Keratinocyte (primary cell): ENCODE data around the gene FRMD1.

Experiments
- CTCF ChIP-seq, 3 experiments: IDR thresholded peaks in 1 of 3; conservative IDR thresholded peaks in 1 of 3; optimal IDR thresholded peaks in 1 of 3; 2 replicates in 2 of 3; 3 replicates in 1 of 3; pipeline versions ENCODE3 to v1.5.1; 2011; ENCODE audit warnings: low read length in 3 of 3, mild to moderate bottlenecking in 3 of 3, moderate library complexity in 2 of 3, control low read depth in 1 of 3, inconsistent platforms in 1 of 3; ENCODE audit not compliant: insufficient read depth in 2 of 3; ENCODE audit errors: extremely low read depth in 1 of 3
- EZH2 ChIP-seq: IDR thresholded peaks from one replicate; pipeline ENCODE4 v1.6.1; 2012; ENCODE audit warnings: inconsistent platforms, mild to moderate bottlenecking, low read length, moderate library complexity

- TF ChIP-seq CTCF (optimal IDR thresholded peaks at IDR 0.05 in 1 of 3, IDR thresholded peaks at IDR 0.05 in 1 of 3, conservative IDR thresholded peaks at IDR 0.05 in 1 of 3; ENCODE audit: extremely low read depth in 1 of 3, insufficient read depth in 2 of 3, low read length in 3 of 3) (no peak), EZH2 (no peak)
These were observed 10.4 kb upstream of the FRMD1 start for GRCh38 chr6:168089186-168090063.
